Spleen (tissue), 7 donors: ENCODE data around the gene RAD51B.

Experiments
- CTCF ChIP-seq, 11 experiments: fragments of 200-600 bp in 7 of 11; fragments of 450-650 bp in 4 of 11; sonication (generic) in 4 of 11; IDR thresholded peaks in 8 of 11; conservative IDR thresholded peaks in 3 of 11; 1 replicate in 7 of 11; 2 replicates in 4 of 11; pipeline versions ENCODE4 v1.4.0 to v1.8.0; 2016 to 2021; ENCODE audit warnings: antibody characterized with exemption in 11 of 11, inconsistent platforms in 4 of 11, mild to moderate bottlenecking in 1 of 11
- POLR2A ChIP-seq, 3 donors: fragments of 450-650 bp; IDR thresholded peaks; one replicate each; pipeline ENCODE4 v1.5.1; 2017; ENCODE audit warnings: antibody characterized with exemption in 3 of 3, mild to moderate bottlenecking in 1 of 3
- donor health status: DM: no; HTN: no; CAD: no; lungs with moderate emphysema.
- donor health status: DM: no; HTN: no; CAD: no.
- donor health status: DM: no; HTN: no; CAD: no.

GRCh38 chr14:68089146-68089731 lies 269.7 kb downstream of the RAD51B start:
- TF ChIP-seq CTCF (IDR thresholded peaks at IDR 0.05 in 8 of 11, conservative IDR thresholded peaks at IDR 0.05 in 3 of 11) (no peak), POLR2A (IDR thresholded peaks at IDR 0.05) (no peak)
